ENCODE measurements around the gene ACTL7A.
A peak's percentile ranks its signal among the peaks of the same experiment; 100 is the strongest.

ACTL7A gene

DNA sequence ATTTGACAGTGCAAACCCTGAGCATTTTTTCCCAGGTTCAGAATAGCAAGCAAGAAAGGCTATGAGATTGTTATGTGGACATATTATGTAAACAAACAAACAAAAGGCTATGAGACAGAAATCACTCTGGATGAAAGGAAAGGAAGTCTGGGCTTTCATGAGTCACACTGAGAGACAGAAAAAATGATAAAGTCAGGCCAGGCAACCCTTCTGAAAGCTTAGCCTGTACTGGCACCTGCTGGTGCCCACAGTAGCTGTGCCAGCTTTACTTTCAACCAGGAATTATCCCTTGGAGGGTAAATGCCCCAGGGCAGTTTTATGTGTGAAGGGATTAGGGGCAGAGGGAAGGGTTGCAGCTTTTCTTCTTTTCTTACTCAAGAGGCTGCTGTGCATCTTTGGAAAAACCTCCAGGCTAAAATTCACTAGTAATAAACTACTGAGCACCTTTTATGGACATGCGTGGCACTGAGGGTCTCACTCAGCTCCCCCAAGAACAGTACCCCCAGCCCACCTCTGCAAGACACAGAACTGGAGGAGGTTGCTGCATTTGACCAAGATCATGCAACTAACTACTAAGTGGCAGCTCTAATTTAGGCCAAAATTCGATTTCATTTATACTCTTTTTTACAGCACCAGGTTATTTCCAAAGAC, 48.0 kb upstream of the ACTL7A start:
- H3K27ac ChIP-seq (ENCODE audit: extremely low read depth, low read depth, low read length), result no peak overlapping the region
- H3K4me3 ChIP-seq (ENCODE audit: low read depth, low read length), result no peak overlapping the region
- CTCF ChIA-PET, result interaction anchor here (0.6 to 1.4 kb wide), 8 partner anchors 12 to 1394 kb away, joined by 3 to 4 read pairs (median 3); no protein-coding TSS in a partner anchor
- TF ChIP-seq, protein P1, sequence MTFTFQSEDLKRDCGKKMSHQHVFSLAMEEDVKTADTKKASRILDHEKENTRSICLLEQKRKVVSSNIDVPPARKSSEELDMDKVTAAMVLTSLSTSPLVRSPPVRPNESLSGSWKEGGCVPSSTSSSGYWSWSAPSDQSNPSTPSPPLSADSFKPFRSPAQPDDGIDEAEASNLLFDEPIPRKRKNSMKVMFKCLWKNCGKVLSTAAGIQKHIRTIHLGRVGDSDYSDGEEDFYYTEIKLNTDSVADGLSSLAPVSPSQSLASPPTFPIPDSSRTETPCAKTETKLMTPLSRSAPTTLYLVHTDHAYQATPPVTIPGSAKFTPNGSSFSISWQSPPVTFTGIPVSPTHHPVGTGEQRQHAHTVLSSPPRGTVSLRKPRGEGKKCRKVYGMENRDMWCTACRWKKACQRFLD (tag by site-specific recombination; IDR thresholded peaks at IDR 0.05), result no peak
- TF ChIP-seq ZNF654 (tag by site-specific recombination; IDR thresholded peaks at IDR 0.05; ENCODE audit: low read depth), result peak; percentile 44
- peak; percentile 40; the same call in 1 of the 2 replicates for TF ChIP-seq CTCF (tag by site-specific recombination; IDR thresholded peaks at IDR 0.05)
- TF ChIP-seq, protein P2, sequence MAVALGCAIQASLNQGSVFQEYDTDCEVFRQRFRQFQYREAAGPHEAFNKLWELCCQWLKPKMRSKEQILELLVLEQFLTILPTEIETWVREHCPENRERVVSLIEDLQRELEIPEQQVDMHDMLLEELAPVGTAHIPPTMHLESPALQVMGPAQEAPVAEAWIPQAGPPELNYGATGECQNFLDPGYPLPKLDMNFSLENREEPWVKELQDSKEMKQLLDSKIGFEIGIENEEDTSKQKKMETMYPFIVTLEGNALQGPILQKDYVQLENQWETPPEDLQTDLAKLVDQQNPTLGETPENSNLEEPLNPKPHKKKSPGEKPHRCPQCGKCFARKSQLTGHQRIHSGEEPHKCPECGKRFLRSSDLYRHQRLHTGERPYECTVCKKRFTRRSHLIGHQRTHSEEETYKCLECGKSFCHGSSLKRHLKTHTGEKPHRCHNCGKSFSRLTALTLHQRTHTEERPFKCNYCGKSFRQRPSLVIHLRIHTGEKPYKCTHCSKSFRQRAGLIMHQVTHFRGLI (tag by site-specific recombination; IDR thresholded peaks at IDR 0.05), result no peak
- TF ChIP-seq ZNF133 (tag by site-specific recombination; IDR thresholded peaks at IDR 0.05), result 0 out of 2 replicates have a peak, but pooled peaks have one; percentile 15
- no peak for TF ChIP-seq SETDB1 (IDR thresholded peaks at IDR 0.05; ENCODE audit: insufficient read length, low read length)
- no peak for TF ChIP-seq ZNF585B (tag by site-specific recombination; IDR thresholded peaks at IDR 0.05)
- POLR2A ChIA-PET, result no interaction called here
- H3K36me3 ChIP-seq (ENCODE audit: control insufficient read depth in 2 of 2, insufficient read depth in 1 of 2, low read length in 2 of 2), result no peaks in the 10 kb centered on the region
- no peaks in the 10 kb centered on the region for H3K9me3 ChIP-seq (ENCODE audit: control insufficient read depth, insufficient read depth, low read depth, low read length)
- H3K4me1 ChIP-seq (ENCODE audit: control insufficient read depth, insufficient read depth, low read length), result no peaks in the 10 kb centered on the region

GRCh38 chr9:108815156-108815555, 46.9 kb upstream of the ACTL7A start:
- POLR2A ChIA-PET, result no interaction called here
- Histone ChIP-seq H3K27ac (ENCODE audit: extremely low read depth, low read depth, low read length) (no peak overlapping the region), H3K4me3 (ENCODE audit: low read depth, low read length) (no peak overlapping the region), H3K4me1 (ENCODE audit: control insufficient read depth, insufficient read depth, low read length) (no peaks in the 10 kb centered on the region), H3K9me3 (ENCODE audit: control insufficient read depth, insufficient read depth, low read depth, low read length) (no peaks in the 10 kb centered on the region), H3K36me3 (ENCODE audit: control insufficient read depth in 2 of 2, insufficient read depth in 1 of 2, low read length in 2 of 2) (no peaks in the 10 kb centered on the region)
- TF ChIP-seq, protein P3, sequence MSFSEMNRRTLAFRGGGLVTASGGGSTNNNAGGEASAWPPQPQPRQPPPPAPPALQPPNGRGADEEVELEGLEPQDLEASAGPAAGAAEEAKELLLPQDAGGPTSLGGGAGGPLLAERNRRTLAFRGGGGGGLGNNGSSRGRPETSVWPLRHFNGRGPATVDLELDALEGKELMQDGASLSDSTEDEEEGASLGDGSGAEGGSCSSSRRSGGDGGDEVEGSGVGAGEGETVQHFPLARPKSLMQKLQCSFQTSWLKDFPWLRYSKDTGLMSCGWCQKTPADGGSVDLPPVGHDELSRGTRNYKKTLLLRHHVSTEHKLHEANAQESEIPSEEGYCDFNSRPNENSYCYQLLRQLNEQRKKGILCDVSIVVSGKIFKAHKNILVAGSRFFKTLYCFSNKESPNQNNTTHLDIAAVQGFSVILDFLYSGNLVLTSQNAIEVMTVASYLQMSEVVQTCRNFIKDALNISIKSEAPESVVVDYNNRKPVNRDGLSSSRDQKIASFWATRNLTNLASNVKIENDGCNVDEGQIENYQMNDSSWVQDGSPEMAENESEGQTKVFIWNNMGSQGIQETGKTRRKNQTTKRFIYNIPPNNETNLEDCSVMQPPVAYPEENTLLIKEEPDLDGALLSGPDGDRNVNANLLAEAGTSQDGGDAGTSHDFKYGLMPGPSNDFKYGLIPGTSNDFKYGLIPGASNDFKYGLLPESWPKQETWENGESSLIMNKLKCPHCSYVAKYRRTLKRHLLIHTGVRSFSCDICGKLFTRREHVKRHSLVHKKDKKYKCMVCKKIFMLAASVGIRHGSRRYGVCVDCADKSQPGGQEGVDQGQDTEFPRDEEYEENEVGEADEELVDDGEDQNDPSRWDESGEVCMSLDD (tag by site-specific recombination; IDR thresholded peaks at IDR 0.05), result no peak
- TF ChIP-seq KLF10 (tag by site-specific recombination; IDR thresholded peaks at IDR 0.05) (no peak), ZNF76 (tag by site-specific recombination; IDR thresholded peaks at IDR 0.05; ENCODE audit: borderline replicate concordance, low read depth) (no peak), KLF1 (tag by site-specific recombination; IDR thresholded peaks at IDR 0.05) (no peak), ZNF830 (tag by site-specific recombination; IDR thresholded peaks at IDR 0.05; ENCODE audit: low read depth) (no peak), ZFP37 (tag by site-specific recombination; IDR thresholded peaks at IDR 0.05) (no peak), ZNF654 (tag by site-specific recombination; IDR thresholded peaks at IDR 0.05; ENCODE audit: low read depth) (no peak), ZNF645 (tag by site-specific recombination; IDR thresholded peaks at IDR 0.05) (no peak), ZNF155 (tag by site-specific recombination; IDR thresholded peaks at IDR 0.05) (no peak), GLIS2 (tag by site-specific recombination; IDR thresholded peaks at IDR 0.05) (no peak), ZNF19 (tag by site-specific recombination; IDR thresholded peaks at IDR 0.05; ENCODE audit: low read depth) (no peak), ZNF175 (tag by site-specific recombination; IDR thresholded peaks at IDR 0.05) (no peak), ZNF670 (tag by site-specific recombination; IDR thresholded peaks at IDR 0.05; ENCODE audit: low read depth) (no peak), BCL11B (tag by site-specific recombination; IDR thresholded peaks at IDR 0.05; ENCODE audit: low read depth) (no peak), ZNF404 (tag by site-specific recombination; IDR thresholded peaks at IDR 0.05) (no peak), ZNF558 (tag by site-specific recombination; IDR thresholded peaks at IDR 0.05) (no peak), ZNF600 (tag by site-specific recombination; IDR thresholded peaks at IDR 0.05) (no peak), HOXA7 (CRISPR knock-in tag; IDR thresholded peaks at IDR 0.05; ENCODE audit: borderline replicate concordance) (no peak)
- TF ChIP-seq, protein P4, sequence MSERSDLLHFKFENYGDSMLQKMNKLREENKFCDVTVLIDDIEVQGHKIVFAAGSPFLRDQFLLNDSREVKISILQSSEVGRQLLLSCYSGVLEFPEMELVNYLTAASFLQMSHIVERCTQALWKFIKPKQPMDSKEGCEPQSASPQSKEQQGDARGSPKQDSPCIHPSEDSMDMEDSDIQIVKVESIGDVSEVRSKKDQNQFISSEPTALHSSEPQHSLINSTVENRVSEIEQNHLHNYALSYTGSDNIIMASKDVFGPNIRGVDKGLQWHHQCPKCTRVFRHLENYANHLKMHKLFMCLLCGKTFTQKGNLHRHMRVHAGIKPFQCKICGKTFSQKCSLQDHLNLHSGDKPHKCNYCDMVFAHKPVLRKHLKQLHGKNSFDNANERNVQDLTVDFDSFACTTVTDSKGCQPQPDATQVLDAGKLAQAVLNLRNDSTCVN (tag by site-specific recombination; optimal IDR thresholded peaks at IDR 0.05), result no peak
- CTCF ChIA-PET, result no interaction called here

Data from HEK293 (cell line).